A673 (cell line): ENCODE measurements around the gene APBA1.

Experiments
- CTCF ChIP-seq: fragments of 300-800, 200-600 bp; sonication (generic); conservative IDR thresholded peaks from 2 replicates; pipeline ENCODE4 v1.5.1; 2017; ENCODE audit warnings: low read depth, mild to moderate bottlenecking, antibody characterized with exemption, low read length, moderate library complexity, mixed read lengths
- EZH2 ChIP-seq: fragments of 200-600 bp; sonication (generic); IDR thresholded peaks from 2 replicates; pipeline ENCODE4 v1.6.1; 2017; ENCODE audit warnings: borderline replicate concordance, low read depth, mild to moderate bottlenecking, mixed read lengths, antibody characterized with exemption, low read length; ENCODE audit not compliant: poor library complexity, severe bottlenecking

- no peak for TF ChIP-seq CTCF
- no peak for TF ChIP-seq EZH2
Measured at GRCh38 chr9:69683927-69684326, 11.8 kb upstream of the APBA1 start.
